Measurements from ENCODE around the gene URI1.
"Not testable (repeated sequence)": the region's sequence is repeated elsewhere in the genome, so short reads cannot be mapped to it uniquely, and the experiment has no call there.

Gene URI1

DNA sequence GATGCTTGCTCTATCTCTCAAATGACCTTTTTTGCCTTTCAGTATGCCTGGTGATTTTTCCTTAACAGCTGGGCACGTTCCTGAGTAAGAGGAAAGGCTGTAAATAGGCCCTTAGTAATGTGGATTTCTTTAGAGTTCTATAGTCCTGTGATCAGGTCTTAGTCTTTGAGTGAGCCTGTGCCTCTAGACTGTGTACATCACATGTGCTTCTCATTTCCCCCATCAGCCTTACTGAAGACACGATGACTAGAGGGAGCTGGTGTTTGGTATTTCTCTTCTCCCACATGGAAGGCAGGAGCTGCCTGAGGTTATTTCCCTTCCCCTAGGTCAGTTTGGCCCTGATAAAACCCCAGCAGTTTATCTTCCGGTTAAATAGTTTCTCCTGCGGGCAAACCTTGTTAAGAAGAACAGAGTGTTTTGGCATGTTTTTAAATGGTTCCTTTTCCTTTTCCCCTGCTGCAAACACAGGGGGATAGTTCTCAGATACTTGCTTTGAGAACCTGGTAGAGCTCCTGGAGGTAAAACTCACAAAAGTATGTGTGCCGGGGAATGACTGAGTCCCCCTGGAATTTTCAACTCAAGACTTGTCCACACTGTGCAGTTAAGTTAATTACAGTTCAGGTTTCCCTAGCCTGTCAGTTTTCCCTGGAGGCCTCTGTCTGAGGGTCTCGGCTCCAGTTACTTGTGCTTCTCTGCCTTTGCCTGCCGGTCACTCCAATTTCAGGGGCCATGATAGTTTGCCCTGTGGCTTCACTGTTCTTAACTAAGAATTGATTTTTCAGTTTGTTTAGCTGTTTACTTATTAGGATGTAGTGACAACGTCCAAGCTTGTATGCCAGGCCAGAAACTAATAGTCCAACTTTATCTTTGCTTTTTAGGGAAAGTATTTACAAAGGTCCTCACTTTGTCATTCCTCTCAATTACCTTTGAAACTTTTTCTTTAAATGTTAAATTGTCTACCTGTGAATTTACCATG lies 94.4 kb downstream of the URI1 start:
- DNase-seq (ENCODE audit: low read depth) = peak; percentile 3
- H3K4me3 ChIP-seq (ENCODE audit: control insufficient read depth, low read depth, low read length) = no peak overlapping the region
- TF ChIP-seq, protein P1, sequence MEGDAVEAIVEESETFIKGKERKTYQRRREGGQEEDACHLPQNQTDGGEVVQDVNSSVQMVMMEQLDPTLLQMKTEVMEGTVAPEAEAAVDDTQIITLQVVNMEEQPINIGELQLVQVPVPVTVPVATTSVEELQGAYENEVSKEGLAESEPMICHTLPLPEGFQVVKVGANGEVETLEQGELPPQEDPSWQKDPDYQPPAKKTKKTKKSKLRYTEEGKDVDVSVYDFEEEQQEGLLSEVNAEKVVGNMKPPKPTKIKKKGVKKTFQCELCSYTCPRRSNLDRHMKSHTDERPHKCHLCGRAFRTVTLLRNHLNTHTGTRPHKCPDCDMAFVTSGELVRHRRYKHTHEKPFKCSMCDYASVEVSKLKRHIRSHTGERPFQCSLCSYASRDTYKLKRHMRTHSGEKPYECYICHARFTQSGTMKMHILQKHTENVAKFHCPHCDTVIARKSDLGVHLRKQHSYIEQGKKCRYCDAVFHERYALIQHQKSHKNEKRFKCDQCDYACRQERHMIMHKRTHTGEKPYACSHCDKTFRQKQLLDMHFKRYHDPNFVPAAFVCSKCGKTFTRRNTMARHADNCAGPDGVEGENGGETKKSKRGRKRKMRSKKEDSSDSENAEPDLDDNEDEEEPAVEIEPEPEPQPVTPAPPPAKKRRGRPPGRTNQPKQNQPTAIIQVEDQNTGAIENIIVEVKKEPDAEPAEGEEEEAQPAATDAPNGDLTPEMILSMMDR (conservative IDR thresholded peaks at IDR 0.05; ENCODE audit: control insufficient read depth, insufficient read depth, low read depth, low read length) = no peak

DNA sequence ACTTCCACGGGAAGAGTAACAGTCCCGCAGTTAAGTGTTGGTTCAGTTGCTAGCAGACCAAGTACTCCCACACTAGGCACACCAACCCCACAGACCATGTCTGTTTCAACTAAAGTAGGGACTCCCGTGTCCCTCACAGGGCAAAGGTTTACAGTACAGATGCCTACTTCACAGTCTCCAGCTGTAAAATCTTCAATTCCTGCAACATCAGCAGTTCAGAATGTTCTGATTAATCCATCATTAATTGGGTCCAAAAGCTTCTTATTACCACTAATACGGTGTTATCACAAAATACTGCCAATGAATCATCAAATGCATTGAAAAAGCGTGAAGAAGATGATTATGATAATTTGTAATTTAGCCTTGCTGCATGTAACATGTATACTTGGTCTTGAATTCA lies 95.8 kb downstream of the URI1 start:
- TF ChIP-seq, protein P1 (conservative IDR thresholded peaks at IDR 0.05; ENCODE audit: control insufficient read depth, insufficient read depth, low read depth, low read length) = no peak
- H3K4me3 ChIP-seq (ENCODE audit: control insufficient read depth, low read depth, low read length) = no peak overlapping the region
- no peak for DNase-seq (ENCODE audit: low read depth)

- not testable (repeated sequence) for DNase-seq (ENCODE audit: low read depth)
These were observed 99.9 kb downstream of the URI1 start for GRCh38 chr19:30041931-30042330.

DNA sequence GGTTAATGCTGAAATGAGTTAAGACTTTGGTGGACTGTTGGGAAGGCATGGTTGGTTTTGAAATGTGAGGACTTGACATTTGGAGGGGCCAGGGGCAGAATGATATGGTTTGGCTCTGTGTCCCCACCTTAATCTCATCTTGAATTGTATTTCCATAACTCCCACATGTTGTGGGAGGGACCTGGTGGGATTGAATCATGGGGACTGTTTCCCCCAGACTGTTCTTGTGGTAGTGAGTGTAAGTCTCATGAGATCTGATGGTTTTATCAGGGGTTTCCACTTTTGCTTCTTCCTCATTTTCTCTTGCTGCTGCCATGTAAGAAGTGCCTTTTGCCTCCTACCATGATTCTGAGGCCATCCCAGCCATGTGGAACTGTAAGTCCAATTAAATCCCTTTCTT lies 101.0 kb downstream of the URI1 start:
- H3K4me3 ChIP-seq (ENCODE audit: control insufficient read depth, low read depth, low read length); DNase-seq (ENCODE audit: low read depth): not testable (repeated sequence)

More at GRCh38 chr19:30041931-30042330, 99.9 kb downstream of the URI1 start:
- H3K4me3 ChIP-seq (ENCODE audit: control insufficient read depth, low read depth, low read length) = not testable (repeated sequence)

- TF ChIP-seq, protein P1 (conservative IDR thresholded peaks at IDR 0.05; ENCODE audit: control insufficient read depth, insufficient read depth, low read depth, low read length) = no peak
- no peak overlapping the region for H3K4me3 ChIP-seq (ENCODE audit: control insufficient read depth, low read depth, low read length)
- DNase-seq (ENCODE audit: low read depth) = no peak
These were observed 102.5 kb downstream of the URI1 start for GRCh38 chr19:30044273-30045248.

DNA sequence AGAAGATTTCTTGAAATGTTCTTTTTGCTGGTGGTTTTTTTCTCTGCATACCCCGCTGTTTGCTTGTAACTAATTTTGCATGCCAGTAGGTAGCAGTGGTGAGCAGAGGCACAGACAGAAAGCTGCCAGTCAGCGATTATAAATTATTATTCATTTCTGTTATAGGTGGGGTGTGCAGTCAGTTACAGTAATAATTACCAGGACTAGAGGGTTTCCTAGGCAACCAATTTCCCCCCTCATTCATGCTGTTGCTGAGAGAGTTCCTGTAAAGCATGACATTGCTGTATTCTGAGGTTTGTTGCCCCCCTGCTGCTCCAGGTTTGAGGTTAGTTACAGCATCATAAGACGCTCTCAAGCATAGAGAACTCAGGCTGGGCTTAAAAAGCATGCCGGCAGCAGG lies 104.5 kb downstream of the URI1 start:
- peak; percentile 4 for DNase-seq (ENCODE audit: low read depth)
- H3K4me3 ChIP-seq (ENCODE audit: control insufficient read depth, low read depth, low read length) = no peak overlapping the region
- TF ChIP-seq, protein P1 (conservative IDR thresholded peaks at IDR 0.05; ENCODE audit: control insufficient read depth, insufficient read depth, low read depth, low read length) = peak; percentile 38

DNA sequence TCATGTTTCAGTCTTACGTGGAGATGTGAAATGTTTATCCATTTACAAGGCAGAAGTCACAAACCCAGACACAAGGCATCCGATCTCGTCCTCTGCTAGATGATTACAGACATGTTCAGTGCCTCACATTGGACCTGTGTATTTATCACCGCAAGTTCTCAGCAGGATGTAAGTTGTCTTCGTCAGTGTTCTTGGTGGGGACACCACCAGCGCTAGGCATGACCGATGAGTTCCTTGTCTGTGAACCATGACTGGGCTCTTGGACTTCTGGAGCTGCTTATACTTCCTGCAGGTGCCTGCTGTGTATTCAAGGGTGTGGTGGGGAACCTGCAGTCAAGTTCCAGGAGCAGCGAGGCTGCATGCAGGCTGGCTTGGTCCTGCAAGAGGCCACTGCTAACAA lies 105.4 kb downstream of the URI1 start:
- no peak overlapping the region for H3K4me3 ChIP-seq (ENCODE audit: control insufficient read depth, low read depth, low read length)
- TF ChIP-seq, protein P1 (conservative IDR thresholded peaks at IDR 0.05; ENCODE audit: control insufficient read depth, insufficient read depth, low read depth, low read length) = no peak

More for the DNA sequence above, 105.4 kb downstream of the URI1 start:
- DNase-seq (ENCODE audit: low read depth) = no peak

Measured in fibroblast of mammary gland (primary cell).